HepG2 (cell line): ENCODE measurements around the gene GFRA4. TPM values are rescaled to one million over a fixed set of nuclear protein-coding genes. Genes with fewer than 3 reads are reported as not detected.

Experiments
- ARID4A ChIP-seq: sonication (generic); formaldehyde crosslinking; IDR thresholded peaks from 2 replicates; pipeline ENCODE4 v1.5.0; 2020; ENCODE audit warnings: mild to moderate bottlenecking, missing genetic modification reagents, borderline replicate concordance
- FOSL2 ChIP-seq: sonication (generic); formaldehyde crosslinking; IDR thresholded peaks from 2 replicates; pipeline ENCODE4 v1.4.0; 2020; ENCODE audit warnings: missing genetic modification reagents
- GATA4 ChIP-seq: sonication (generic); IDR thresholded peaks from 2 replicates; pipeline ENCODE4 v1.6.1; 2016; ENCODE audit warnings: antibody characterized with exemption, low read depth, borderline replicate concordance
- GLI4 ChIP-seq: sonication (generic); formaldehyde crosslinking; IDR thresholded peaks from 2 replicates; pipeline ENCODE4 v1.5.1; 2020; ENCODE audit warnings: missing genetic modification reagents, mild to moderate bottlenecking, moderate library complexity, borderline replicate concordance
- HNRNPL ChIP-seq: fragments of 200-400 bp; formaldehyde crosslinking; IDR thresholded peaks from 2 replicates; pipeline ENCODE4 v1.6.1; 2017; ENCODE audit warnings: mild to moderate bottlenecking, low read depth, low read length
- KAT2B ChIP-seq: fragments of 150-350 bp; IDR thresholded peaks from 2 replicates; pipeline ENCODE4 v1.6.1; 2014; ENCODE audit warnings: low read depth, low read length, borderline replicate concordance
- MIXL1 ChIP-seq: IDR thresholded peaks from 2 replicates; pipeline ENCODE4 v1.6.1; 2016
- MYNN ChIP-seq: sonication (generic); formaldehyde crosslinking; IDR thresholded peaks from 2 replicates; pipeline ENCODE4 v1.4.0; 2020; ENCODE audit warnings: mild to moderate bottlenecking, low read depth, missing genetic modification reagents
- PAWR ChIP-seq: sonication (generic); formaldehyde crosslinking; IDR thresholded peaks from 2 replicates; pipeline ENCODE4 v1.4.0; 2020; ENCODE audit warnings: missing genetic modification reagents, mild to moderate bottlenecking, borderline replicate concordance
- REXO4 ChIP-seq: sonication (generic); formaldehyde crosslinking; IDR thresholded peaks from 2 replicates; pipeline ENCODE4 v1.8.0; 2022; ENCODE audit warnings: missing genetic modification reagents, mild to moderate bottlenecking, borderline replicate concordance
- RXRA ChIP-seq: sonication (generic); formaldehyde crosslinking; IDR thresholded peaks from 2 replicates; pipeline ENCODE4 v1.5.1; 2020; ENCODE audit warnings: missing genetic modification reagents
- SCMH1 ChIP-seq: sonication (generic); formaldehyde crosslinking; IDR thresholded peaks from 2 replicates; pipeline ENCODE4 v1.9.0; 2021; ENCODE audit warnings: missing genetic modification reagents, mild to moderate bottlenecking, borderline replicate concordance
- SRF ChIP-seq: IDR thresholded peaks from 2 replicates; pipeline ENCODE4 v1.6.1; 2011; ENCODE audit warnings: mild to moderate bottlenecking, low read depth, low read length, moderate library complexity
- STAG1 ChIP-seq: sonication (generic); formaldehyde crosslinking; IDR thresholded peaks from 2 replicates; pipeline ENCODE4 v1.4.0; 2020; ENCODE audit warnings: missing genetic modification reagents
- TOE1 ChIP-seq: sonication (generic); formaldehyde crosslinking; IDR thresholded peaks from 2 replicates; pipeline ENCODE4 v1.4.0; 2020; ENCODE audit warnings: mild to moderate bottlenecking, missing genetic modification reagents
- ZNF264 ChIP-seq: sonication (generic); formaldehyde crosslinking; IDR thresholded peaks from 2 replicates; pipeline ENCODE4 v1.4.0; 2020; ENCODE audit warnings: missing genetic modification reagents
- ZNF275 ChIP-seq: sonication (generic); formaldehyde crosslinking; IDR thresholded peaks from 2 replicates; pipeline ENCODE4 v1.8.0; 2022; ENCODE audit warnings: missing genetic modification reagents, mild to moderate bottlenecking, inconsistent platforms, borderline replicate concordance
- ZNF280B ChIP-seq: sonication (generic); formaldehyde crosslinking; IDR thresholded peaks from 2 replicates; pipeline ENCODE4 v1.5.0; 2020; ENCODE audit warnings: missing genetic modification reagents, mild to moderate bottlenecking, borderline replicate concordance
- ZNF567 ChIP-seq: sonication (generic); formaldehyde crosslinking; IDR thresholded peaks from 2 replicates; pipeline ENCODE4 v1.8.1; 2023; ENCODE audit warnings: mild to moderate bottlenecking, missing genetic modification reagents, borderline replicate concordance
- ZNF782 ChIP-seq: sonication (generic); formaldehyde crosslinking; IDR thresholded peaks from 2 replicates; pipeline ENCODE4 v1.4.0; 2020; ENCODE audit warnings: missing genetic modification reagents, mild to moderate bottlenecking, borderline replicate concordance
- ZNF800 ChIP-seq: sonication (generic); formaldehyde crosslinking; IDR thresholded peaks from 2 replicates; pipeline ENCODE4 v1.4.0; 2020; ENCODE audit warnings: missing genetic modification reagents
- polyA plus RNA-seq, 8 experiments: library from polyadenylated mRNA; depleted of rRNA in 3 of 8; stranded (reverse) in 7 of 8; unstranded in 1 of 8; fragments of >200 nt; fragmentation: Illumina TruSeq in 4 of 8; extraction: Trizol in 4 of 8; gene quantifications; 2 replicates each; pipeline versions ENCODE4 v1.2.1 to v1.2.3, GENCODE V29; 2011 to 2016; ENCODE audit warnings: low read depth in 4 of 8, missing spikeins in 1 of 8, mixed read lengths in 1 of 8; ENCODE audit not compliant: insufficient read depth in 1 of 8
- total RNA-seq, 5 experiments: library from RNA; depleted of rRNA; stranded (reverse); fragments of >200 nt; fragmentation: Illumina TruSeq; extraction: Trizol; gene quantifications; 2 replicates each; pipeline ENCODE4 v1.2.3, GENCODE V29; 2016; ENCODE audit warnings: low read depth in 1 of 5

GFRA4 gene
- total and polyA plus RNA-seq, 2 of the 13 experiments (the other 11 are each of a cell fraction or from before 2014, with no cell fraction given): not detected

- no peak for TF ChIP-seq MYNN (CRISPR knock-in tag)
- TF ChIP-seq KAT2B: peak; percentile 48; the same call in 1 of the 2 replicates
- TF ChIP-seq GLI4 (CRISPR knock-in tag): peak; percentile 19; the same call in 1 of the 2 replicates
- peak; percentile 91; the same call in 1 of the 2 replicates for TF ChIP-seq ZNF567 (CRISPR knock-in tag)
- TF ChIP-seq RXRA (CRISPR knock-in tag): peak; percentile 61
- TF ChIP-seq TOE1 (CRISPR knock-in tag): no peak
- peak; percentile 60; the same call in 1 of the 2 replicates for TF ChIP-seq ARID4A (CRISPR knock-in tag)
- TF ChIP-seq PAWR (CRISPR knock-in tag): no peak
- TF ChIP-seq SRF: no peak
- no peak for TF ChIP-seq HNRNPL
- no peak for TF ChIP-seq ZNF264 (CRISPR knock-in tag)
- TF ChIP-seq ZNF800 (CRISPR knock-in tag): no peak
- no peak for TF ChIP-seq STAG1 (CRISPR knock-in tag)
- peak; percentile 61; the same call in 1 of the 2 replicates for TF ChIP-seq ZNF782 (CRISPR knock-in tag)
- TF ChIP-seq MIXL1 (CRISPR knock-in tag): peak; percentile 62; the same call in 1 of the 2 replicates
- TF ChIP-seq SCMH1 (CRISPR knock-in tag): no peak
- no peak for TF ChIP-seq ZNF275 (CRISPR knock-in tag)
- peak; percentile 48 for TF ChIP-seq FOSL2 (CRISPR knock-in tag)
- no peak for TF ChIP-seq GATA4
- TF ChIP-seq REXO4: no peak
- no peak for TF ChIP-seq ZNF280B (CRISPR knock-in tag)
Observed at GRCh38 chr20:3658716-3659491, 4.3 kb downstream of the GFRA4 start (continued).
